ENCODE measurements around the gene MACROD2. TPM values are rescaled to one million over a fixed set of nuclear protein-coding genes. Genes with fewer than 3 reads are reported as not detected.

The MACROD2 gene
- total RNA-seq, 3 donors from 2014 or later = 3.2 to 7.6 (median 6.4) TPM

- no peaks in the 10 kb centered on the region for H3K36me3 ChIP-seq (ENCODE audit: low read depth)
- H3K4me1 ChIP-seq (ENCODE audit: low read depth) = no peaks in the 10 kb centered on the region
- H3K4me3 ChIP-seq = no peak overlapping the region
- intact Hi-C loops (cut with DNase I, micrococcal nuclease) = no loop called here
- no peak for DNase-seq
- H3K9me3 ChIP-seq = no peaks in the 10 kb centered on the region
- no peak for ATAC-seq
- TF ChIP-seq CTCF (IDR thresholded peaks at IDR 0.05) = no peak
Observed at GRCh38 chr20:15061955-15062354, 1066.6 kb downstream of the MACROD2 start.

- no peak for TF ChIP-seq CTCF (IDR thresholded peaks at IDR 0.05)
Observed at GRCh38 chr20:15063081-15063480, 1067.8 kb downstream of the MACROD2 start.

GRCh38 chr20:15064741-15065140, 1069.4 kb downstream of the MACROD2 start:
- intact Hi-C loops (cut with DNase I, micrococcal nuclease) = no loop called here
- no peak for DNase-seq
- TF ChIP-seq CTCF (IDR thresholded peaks at IDR 0.05) = no peak
- Histone ChIP-seq H3K4me1 (ENCODE audit: low read depth) (no peaks in the 10 kb centered on the region), H3K36me3 (ENCODE audit: low read depth) (no peaks in the 10 kb centered on the region), H3K9me3 (no peaks in the 10 kb centered on the region), H3K4me3 (no peak overlapping the region)
- ATAC-seq = no peak

More at GRCh38 chr20:15063081-15063480, 1067.8 kb downstream of the MACROD2 start:
- Histone ChIP-seq H3K9me3 (no peaks in the 10 kb centered on the region), H3K36me3 (ENCODE audit: low read depth) (no peaks in the 10 kb centered on the region), H3K4me1 (ENCODE audit: low read depth) (no peaks in the 10 kb centered on the region), H3K4me3 (no peak overlapping the region)
- intact Hi-C loops (cut with DNase I, micrococcal nuclease) = no loop called here
- DNase-seq = no peak
- ATAC-seq = no peak

- no peak for ATAC-seq
- intact Hi-C loops (cut with DNase I, micrococcal nuclease) = no loop called here
Observed at GRCh38 chr20:15065794-15066193, 1070.5 kb downstream of the MACROD2 start.

GRCh38 chr20:15068486-15068885, 1073.2 kb downstream of the MACROD2 start:
- no peak for TF ChIP-seq CTCF (IDR thresholded peaks at IDR 0.05)
- intact Hi-C loops (cut with DNase I, micrococcal nuclease) = no loop called here

More at GRCh38 chr20:15065794-15066193, 1070.5 kb downstream of the MACROD2 start:
- no peak for TF ChIP-seq CTCF (IDR thresholded peaks at IDR 0.05)
- H3K36me3 ChIP-seq (ENCODE audit: low read depth) = no peaks in the 10 kb centered on the region
- no peaks in the 10 kb centered on the region for H3K9me3 ChIP-seq
- no peak overlapping the region for H3K4me3 ChIP-seq
- H3K4me1 ChIP-seq (ENCODE audit: low read depth) = no peaks in the 10 kb centered on the region
- DNase-seq = no peak

GRCh38 chr20:15069355-15069754, 1074.0 kb downstream of the MACROD2 start:
- ATAC-seq = no peak
- no peak for DNase-seq
- Histone ChIP-seq H3K4me1 (ENCODE audit: low read depth) (no peaks in the 10 kb centered on the region), H3K36me3 (ENCODE audit: low read depth) (no peaks in the 10 kb centered on the region), H3K9me3 (no peaks in the 10 kb centered on the region), H3K4me3 (no peak overlapping the region)
- no peak for TF ChIP-seq CTCF (IDR thresholded peaks at IDR 0.05)
- intact Hi-C loops (cut with DNase I, micrococcal nuclease) = no loop called here

More at GRCh38 chr20:15068486-15068885, 1073.2 kb downstream of the MACROD2 start:
- no peak for DNase-seq
- Histone ChIP-seq H3K4me3 (no peak overlapping the region), H3K9me3 (no peaks in the 10 kb centered on the region), H3K4me1 (ENCODE audit: low read depth) (no peaks in the 10 kb centered on the region), H3K36me3 (ENCODE audit: low read depth) (no peaks in the 10 kb centered on the region)
- ATAC-seq = peak; percentile 63
